GM12878 (cell line): ENCODE measurements around the gene EIF2B4. TPM values are rescaled to one million over a fixed set of nuclear protein-coding genes. Genes with fewer than 3 reads are reported as not detected.
"Not testable (repeated sequence)": the region's sequence is repeated elsewhere in the genome, so short reads cannot be mapped to it uniquely, and the experiment has no call there.

ENCODE experiments used
- ATAC-seq: fragments of 200-7000 bp; cut with Tn5 transposase; 3 replicates; pipeline ENCODE4 v1.9.1; 2020; ENCODE audit warnings: mild to moderate bottlenecking, moderate library complexity
- BruUV-seq: library from RNA; stranded (reverse); fragments of 400-500 nt; replicated peaks from 2 replicates; lab custom pipeline; 2021; lab: Mats Ljungman, UMichigan
- CTCF ChIA-PET: fragments of 300-600 bp; sonication (Branson Sonifier 250); formaldehyde crosslinking; extraction: SDS; loops from one replicate; lab custom pipeline; 2021; ENCODE audit warnings: inconsistent platforms; lab: Yijun Ruan, JAX
- POLR2A ChIA-PET: fragments of 350-600 bp; formaldehyde crosslinking; extraction: SDS; loops from one replicate; lab custom pipeline; 2021; ENCODE audit warnings: inconsistent platforms; lab: Charles Lee
- RAD21 ChIA-PET: fragments of 300-600 bp; sonication (Branson Sonifier 250); formaldehyde crosslinking; loops from one replicate; lab custom pipeline; 2023; ENCODE audit warnings: antibody characterized with exemption; ENCODE audit not compliant: unreplicated experiment; lab: Charles Lee
- SMC1A ChIA-PET: fragments of 300-600 bp; sonication (Branson Sonifier 250); formaldehyde crosslinking; loops from one replicate; lab custom pipeline; 2023; ENCODE audit not compliant: unreplicated experiment, uncharacterized antibody; lab: Charles Lee
- DNase-seq: peaks from one replicate; pipeline ENCODE4 v3.0.0-alpha.2; 2011; ENCODE audit warnings: low read depth, low spot score
- FAIRE-seq: peaks from 3 replicates; lab custom pipeline; 2011; peaks lifted over from hg19 to GRCh38; lab: Jason Lieb, UNC
- H2AFZ ChIP-seq: 2 replicates; pipeline ENCODE4 v1.6.0; 2011; ENCODE audit warnings: low read depth, low read length, control low read depth; ENCODE audit not compliant: control insufficient read depth
- H3K27ac ChIP-seq: 2 replicates; pipeline ENCODE4 v1.5.1; 2011; ENCODE audit warnings: control low read depth; ENCODE audit not compliant: control insufficient read depth, insufficient read depth
- H3K27me3 ChIP-seq, 2 experiments: replicated peaks in 1 of 2; 2 replicates each; pipeline versions ENCODE4 v1.6.0 to v1.6.1; 2011; ENCODE audit warnings: low read length in 1 of 2; ENCODE audit not compliant: control insufficient read depth in 2 of 2, insufficient read depth in 2 of 2
- H3K36me3 ChIP-seq, 2 experiments: 2 replicates each; pipeline ENCODE4 v1.5.1; 2011; ENCODE audit warnings: low read length in 1 of 2; ENCODE audit not compliant: control insufficient read depth in 2 of 2, insufficient read depth in 2 of 2
- H3K4me1 ChIP-seq: 2 replicates; pipeline ENCODE4 v1.6.1; 2011; ENCODE audit warnings: mild to moderate bottlenecking, low read length, moderate library complexity, mixed read lengths; ENCODE audit not compliant: control insufficient read depth, insufficient read depth
- H3K4me2 ChIP-seq: 2 replicates; pipeline ENCODE4 v1.6.0; 2011; ENCODE audit warnings: control low read depth; ENCODE audit not compliant: control insufficient read depth, insufficient read depth
- H3K4me3 ChIP-seq: fragments of 200-600 bp; sonication (generic); 2 replicates; pipeline ENCODE4 v1.5.1; 2016
- H3K79me2 ChIP-seq: 2 replicates; pipeline ENCODE4 v1.6.0; 2011; ENCODE audit warnings: low read length; ENCODE audit not compliant: control insufficient read depth, insufficient read depth
- H3K9ac ChIP-seq: 2 replicates; pipeline ENCODE4 v1.8.0; 2011; ENCODE audit warnings: low read length, control low read depth, mixed read lengths; ENCODE audit not compliant: control insufficient read depth, insufficient read depth
- H3K9me3 ChIP-seq: replicated peaks from 3 replicates; pipeline ENCODE4 v1.5.1; 2011; ENCODE audit warnings: mild to moderate bottlenecking, low read length; ENCODE audit not compliant: control insufficient read depth, insufficient read depth
- H4K20me1 ChIP-seq: 2 replicates; pipeline ENCODE4 v1.6.0; 2011; ENCODE audit not compliant: control insufficient read depth, insufficient read depth
- ASH2L ChIP-seq: fragments of 300-600, 200-600 bp; sonication (generic); IDR thresholded peaks from 2 replicates; pipeline ENCODE4 v1.6.1; 2017; ENCODE audit warnings: low read depth, mild to moderate bottlenecking, borderline replicate concordance
- CTCF ChIP-seq, 3 experiments: IDR thresholded peaks in 2 of 3; conservative IDR thresholded peaks in 1 of 3; 2 replicates each; pipeline ENCODE4 v1.5.1; 2011; ENCODE audit warnings: low read depth in 3 of 3, low read length in 3 of 3, mild to moderate bottlenecking in 3 of 3, control low read depth in 2 of 3, moderate library complexity in 2 of 3, inconsistent platforms in 1 of 3, mixed read lengths in 1 of 3; ENCODE audit not compliant: control insufficient read depth in 2 of 3, insufficient read depth in 1 of 3; ENCODE audit errors: extremely low read depth in 1 of 3
- EED ChIP-seq: sonication (generic); IDR thresholded peaks from 2 replicates; pipeline ENCODE4 v1.6.1; 2016; ENCODE audit warnings: antibody characterized with exemption, low read depth
- IKZF1 ChIP-seq: fragments of 450-650 bp; conservative IDR thresholded peaks from 2 replicates; pipeline ENCODE4 v1.6.1; 2017; ENCODE audit warnings: antibody characterized with exemption, mild to moderate bottlenecking
- MXI1 ChIP-seq: fragments of 150-350 bp; IDR thresholded peaks from 2 replicates; pipeline ENCODE4 v1.6.1; 2011; ENCODE audit warnings: low read depth, mild to moderate bottlenecking, inconsistent platforms, low read length, improper control_type of control experiment
- POLR2A ChIP-seq: IDR thresholded peaks from 2 replicates; pipeline ENCODE4 v1.6.1; 2011; ENCODE audit warnings: low read depth, mild to moderate bottlenecking, low read length
- SPI1 ChIP-seq: IDR thresholded peaks from 2 replicates; pipeline ENCODE4 v1.6.1; 2011; ENCODE audit warnings: low read depth, mild to moderate bottlenecking, low read length, moderate library complexity, borderline replicate concordance; ENCODE audit not compliant: insufficient read depth
- WGBS: methylation state at CpG from one replicate; pipeline ENCODE4 v1.1.6; 2016; ENCODE audit warnings: low lambda C conversion rate; ENCODE audit not compliant: insufficient replicate concordance, insufficient coverage; ENCODE audit errors: missing lambda C conversion rate; 5-methylcytosine and 5-hydroxymethylcytosine counted together
- in situ Hi-C: fragments of 300-500 bp; cut with MboI; formaldehyde crosslinking; loops from 9 replicates; pipeline ENCODE4 v1.14.3; 2018; ENCODE audit warnings: mixed read lengths
- intact Hi-C: fragments of 100-400 bp; cut with micrococcal nuclease; formaldehyde crosslinking; loops from one replicate; pipeline ENCODE4 v1.14.2; 2022; ENCODE audit not compliant: unreplicated experiment
- polyA plus RNA-seq, 11 experiments: library from polyadenylated mRNA; depleted of rRNA in 4 of 11; unstranded in 6 of 11; stranded (reverse) in 5 of 11; fragments of >200 nt; fragmentation: Nextera tagmentation in 4 of 11; fragmentation: Illumina TruSeq in 1 of 11; extraction: Ambion mirVana in 4 of 11; extraction: Trizol in 1 of 11; gene quantifications; 1 replicate in 1 of 11; 2 replicates in 10 of 11; pipeline versions ENCODE4 v1.2.1 to v1.2.3, GENCODE V29; 2011 to 2016; ENCODE audit warnings: inconsistent platforms in 2 of 11, missing spikeins in 2 of 11, low read depth in 1 of 11
- total RNA-seq, 4 experiments: library from RNA; depleted of rRNA in 3 of 4; stranded (reverse); fragments of >200 nt in 3 of 4; fragmentation: Illumina TruSeq in 1 of 4; extraction: Trizol in 1 of 4; gene quantifications; 2 replicates each; pipeline versions ENCODE4 v1.2.1 to v1.2.3, GENCODE V29; 2013 to 2021
- TF ChIP-seq, protein P1 (sequence below): fragments of 450-650 bp; IDR thresholded peaks from 2 replicates; pipeline ENCODE4 v1.6.1; 2016; ENCODE audit warnings: mild to moderate bottlenecking

EIF2B4 gene
- total and polyA plus RNA-seq, 10 of the 15 experiments (the other 5 are each of a cell fraction or from before 2014, with no cell fraction given), result 13.4 to 53.9 (median 27.5) TPM

DNA sequence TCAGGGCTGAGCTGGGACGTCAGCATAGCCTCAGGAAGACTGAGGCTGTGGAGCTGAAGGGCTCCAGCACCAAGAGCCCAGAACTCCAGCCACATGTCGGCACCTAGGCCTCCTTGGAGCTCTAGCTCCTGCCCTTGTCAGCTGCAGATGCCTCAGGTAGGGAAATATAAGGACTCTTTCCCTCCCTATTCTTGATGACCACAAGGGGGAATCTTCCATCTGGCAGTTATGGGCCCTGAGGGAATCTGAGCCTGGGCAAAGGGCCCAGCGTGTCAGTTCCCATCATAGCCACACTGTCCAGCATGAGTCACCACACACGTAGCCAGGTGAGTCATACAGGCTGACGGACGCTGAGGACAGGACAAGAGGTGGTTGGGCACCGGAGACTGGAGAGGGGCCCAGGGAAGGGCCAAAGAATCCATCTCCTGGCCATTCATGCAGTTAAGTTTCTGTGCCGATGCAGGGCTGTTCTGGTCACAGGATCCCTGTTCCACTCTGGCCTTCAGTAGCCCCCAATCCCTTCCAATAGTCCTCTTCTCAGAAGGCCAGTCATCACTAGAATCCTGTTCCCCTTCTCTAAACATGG, 49.1 kb downstream of the EIF2B4 start:
- Histone ChIP-seq H4K20me1 (no peaks in the 10 kb centered on the region), H3K27me3 (no peaks in the 10 kb centered on the region), H3K4me2 (peak overlapping the region; percentile 95), H3K4me1 (peaks cover 6% of the 10 kb centered on the region), H3K79me2 (peaks cover 27% of the 10 kb centered on the region), H3K9ac (no peak overlapping the region), H3K36me3 (peaks cover 0 to 3% of the 10 kb centered on the region in 2 experiments; a peak in 2 of 4 replicates), H3K9me3 (no peaks in the 10 kb centered on the region), H3K27ac (no peak overlapping the region), H2AFZ (no peak overlapping the region), H3K4me3 (no peak overlapping the region)
- intact Hi-C loops, result no loop called here
- TF ChIP-seq IKZF1 (no peak), SPI1 (no peak), EED (no peak), ASH2L (no peak), POLR2A (0 out of 2 replicates have a peak, but pooled peaks have one; percentile 28), CTCF (IDR thresholded peaks at IDR 0.05 in 2 of 3, conservative IDR thresholded peaks at IDR 0.05 in 1 of 3; ENCODE audit: control insufficient read depth in 2 of 3, extremely low read depth in 1 of 3, insufficient read depth in 1 of 3, low read depth in 3 of 3, low read length in 3 of 3) (0 out of 6 replicates have a peak, but pooled peaks of 1 of the 3 experiments have one; percentile 3), MXI1 (no peak)
- TF ChIP-seq, protein P1, sequence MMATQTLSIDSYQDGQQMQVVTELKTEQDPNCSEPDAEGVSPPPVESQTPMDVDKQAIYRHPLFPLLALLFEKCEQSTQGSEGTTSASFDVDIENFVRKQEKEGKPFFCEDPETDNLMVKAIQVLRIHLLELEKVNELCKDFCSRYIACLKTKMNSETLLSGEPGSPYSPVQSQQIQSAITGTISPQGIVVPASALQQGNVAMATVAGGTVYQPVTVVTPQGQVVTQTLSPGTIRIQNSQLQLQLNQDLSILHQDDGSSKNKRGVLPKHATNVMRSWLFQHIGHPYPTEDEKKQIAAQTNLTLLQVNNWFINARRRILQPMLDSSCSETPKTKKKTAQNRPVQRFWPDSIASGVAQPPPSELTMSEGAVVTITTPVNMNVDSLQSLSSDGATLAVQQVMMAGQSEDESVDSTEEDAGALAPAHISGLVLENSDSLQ, result no peak
- in situ Hi-C loops, result no loop called here
- no TSS peak for BruUV-seq
- RAD21 ChIA-PET, result interaction anchor here (1.5 kb wide), 1 partner anchor 18 kb away, joined by 6 read pairs; no protein-coding TSS in a partner anchor
- no peak for DNase-seq
- SMC1A ChIA-PET, result interaction anchor here (1.0 to 3.1 kb wide), 2 partner anchors 18 to 110 kb away, joined by 3 to 17 read pairs; no protein-coding TSS in a partner anchor
- CTCF ChIA-PET, result interaction anchor here (1.3 to 5.7 kb wide), 2 partner anchors 18 to 28 kb away, joined by 4 to 49 read pairs; no protein-coding TSS in a partner anchor
- ATAC-seq, result no peak
- WGBS, result 77% methylated on average over 8 of the region's 8 CpGs
- no peak for FAIRE-seq
- POLR2A ChIA-PET, result no interaction called here

- H3K4me3 ChIP-seq, FAIRE-seq, H3K9ac ChIP-seq, H3K4me2 ChIP-seq, DNase-seq, H3K4me1 ChIP-seq, intact Hi-C loops, H4K20me1 ChIP-seq, BruUV-seq, ATAC-seq, H3K27ac ChIP-seq, H3K36me3 ChIP-seq, RAD21 ChIA-PET, in situ Hi-C loops, H3K9me3 ChIP-seq, H3K27me3 ChIP-seq, SMC1A ChIA-PET, H2AFZ ChIP-seq: not testable (repeated sequence)
- ChIA-PET POLR2A (interaction anchor here (0.6 to 0.7 kb wide), 2 partner anchors 49 to 232 kb away, joined by 4 to 5 read pairs; no protein-coding TSS in a partner anchor), CTCF (interaction anchor here (1.0 to 5.7 kb wide), 2 partner anchors 17 to 364 kb away, joined by 3 to 49 read pairs; no protein-coding TSS in a partner anchor)
- 99% methylated on average over 14 of the region's 15 CpGs for WGBS
- H3K79me2 ChIP-seq, result peaks cover 27% of the 10 kb centered on the region
These were observed 50.3 kb downstream of the EIF2B4 start for GRCh38 chr2:27319839-27320238.
